ENCODE results near the gene ATP9B. TPM values are rescaled to one million over a fixed set of nuclear protein-coding genes. Genes with fewer than 3 reads are reported as not detected.

ATP9B gene
- total RNA-seq, 1 experiment from 2014 or later, result 17.8 TPM

- ATAC-seq (no peak), DNase-seq (ENCODE audit: low read depth, low spot score) (no peak)
- ChIA-PET POLR2A (no interaction called here), RAD21 (ENCODE audit: low non-redundant PET in 1 of 2, low total read pairs in 2 of 2, uncharacterized antibody in 2 of 2, unreplicated experiment in 2 of 2) (no interaction called here), CTCF (no interaction called here)
- TF ChIP-seq FOSL1 (IDR thresholded peaks at IDR 0.05; ENCODE audit: low read depth) (no peak), CEBPB (IDR thresholded peaks at IDR 0.05; ENCODE audit: low read depth) (no peak), JUND (IDR thresholded peaks at IDR 0.05) (no peak), TCF7L2 (IDR thresholded peaks at IDR 0.05; ENCODE audit: borderline replicate concordance, extremely low read depth, insufficient read depth, insufficient read length) (no peak), ELF1 (IDR thresholded peaks at IDR 0.05; ENCODE audit: borderline replicate concordance, low read depth) (no peak), POLR2A (IDR thresholded peaks at IDR 0.05; ENCODE audit: borderline replicate concordance, extremely low read depth, insufficient read depth, insufficient read length) (no peak), SP1 (IDR thresholded peaks at IDR 0.05; ENCODE audit: low read depth) (no peak), SRF (IDR thresholded peaks at IDR 0.05; ENCODE audit: low read depth) (no peak), YY1 (IDR thresholded peaks at IDR 0.05; ENCODE audit: extremely low read depth, insufficient replicate concordance, low read depth, low read length) (no peak)
- TF ChIP-seq, protein P1, sequence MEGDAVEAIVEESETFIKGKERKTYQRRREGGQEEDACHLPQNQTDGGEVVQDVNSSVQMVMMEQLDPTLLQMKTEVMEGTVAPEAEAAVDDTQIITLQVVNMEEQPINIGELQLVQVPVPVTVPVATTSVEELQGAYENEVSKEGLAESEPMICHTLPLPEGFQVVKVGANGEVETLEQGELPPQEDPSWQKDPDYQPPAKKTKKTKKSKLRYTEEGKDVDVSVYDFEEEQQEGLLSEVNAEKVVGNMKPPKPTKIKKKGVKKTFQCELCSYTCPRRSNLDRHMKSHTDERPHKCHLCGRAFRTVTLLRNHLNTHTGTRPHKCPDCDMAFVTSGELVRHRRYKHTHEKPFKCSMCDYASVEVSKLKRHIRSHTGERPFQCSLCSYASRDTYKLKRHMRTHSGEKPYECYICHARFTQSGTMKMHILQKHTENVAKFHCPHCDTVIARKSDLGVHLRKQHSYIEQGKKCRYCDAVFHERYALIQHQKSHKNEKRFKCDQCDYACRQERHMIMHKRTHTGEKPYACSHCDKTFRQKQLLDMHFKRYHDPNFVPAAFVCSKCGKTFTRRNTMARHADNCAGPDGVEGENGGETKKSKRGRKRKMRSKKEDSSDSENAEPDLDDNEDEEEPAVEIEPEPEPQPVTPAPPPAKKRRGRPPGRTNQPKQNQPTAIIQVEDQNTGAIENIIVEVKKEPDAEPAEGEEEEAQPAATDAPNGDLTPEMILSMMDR (IDR thresholded peaks at IDR 0.05 in 2 of 3, conservative IDR thresholded peaks at IDR 0.05 in 1 of 3; ENCODE audit: borderline replicate concordance in 1 of 3, insufficient read depth in 1 of 3, low read depth in 2 of 3, low read length in 2 of 3), result no peak
- TF ChIP-seq, protein P2, sequence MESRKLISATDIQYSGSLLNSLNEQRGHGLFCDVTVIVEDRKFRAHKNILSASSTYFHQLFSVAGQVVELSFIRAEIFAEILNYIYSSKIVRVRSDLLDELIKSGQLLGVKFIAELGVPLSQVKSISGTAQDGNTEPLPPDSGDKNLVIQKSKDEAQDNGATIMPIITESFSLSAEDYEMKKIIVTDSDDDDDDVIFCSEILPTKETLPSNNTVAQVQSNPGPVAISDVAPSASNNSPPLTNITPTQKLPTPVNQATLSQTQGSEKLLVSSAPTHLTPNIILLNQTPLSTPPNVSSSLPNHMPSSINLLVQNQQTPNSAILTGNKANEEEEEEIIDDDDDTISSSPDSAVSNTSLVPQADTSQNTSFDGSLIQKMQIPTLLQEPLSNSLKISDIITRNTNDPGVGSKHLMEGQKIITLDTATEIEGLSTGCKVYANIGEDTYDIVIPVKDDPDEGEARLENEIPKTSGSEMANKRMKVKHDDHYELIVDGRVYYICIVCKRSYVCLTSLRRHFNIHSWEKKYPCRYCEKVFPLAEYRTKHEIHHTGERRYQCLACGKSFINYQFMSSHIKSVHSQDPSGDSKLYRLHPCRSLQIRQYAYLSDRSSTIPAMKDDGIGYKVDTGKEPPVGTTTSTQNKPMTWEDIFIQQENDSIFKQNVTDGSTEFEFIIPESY (IDR thresholded peaks at IDR 0.05; ENCODE audit: extremely low read depth, insufficient replicate concordance, low read length), result no peak
- H3K4me2 ChIP-seq (ENCODE audit: low read length), result no peak overlapping the region
- no peaks in the 10 kb centered on the region for H3K9me2 ChIP-seq (ENCODE audit: insufficient read depth)
- H3K27me3 ChIP-seq (ENCODE audit: insufficient read depth, low read length), result no peaks in the 10 kb centered on the region
- BruUV-seq (replicated peaks), result no TSS peak
- no peak overlapping the region for H3K4me3 ChIP-seq (replicated peaks in 1 of 2; ENCODE audit: low read depth in 1 of 2, low read length in 2 of 2)
- peaks cover 2 to 4% of the 10 kb centered on the region in 2 experiments; a peak in 1 of 4 replicates for H3K36me3 ChIP-seq (ENCODE audit: control insufficient read depth in 1 of 2, insufficient read depth in 2 of 2, low read length in 2 of 2)
- H3K9ac ChIP-seq (ENCODE audit: low read length), result no peak overlapping the region
- H3K4me1 ChIP-seq (ENCODE audit: control insufficient read depth in 1 of 2, insufficient read depth in 2 of 2, low read length in 2 of 2), result peaks cover 4 to 15% of the 10 kb centered on the region in 2 experiments
- intact Hi-C loops (cut with micrococcal nuclease), result no loop called here
- H3K79me2 ChIP-seq (ENCODE audit: insufficient read depth, low read length), result no peaks in the 10 kb centered on the region
- no peaks in the 10 kb centered on the region for H4K20me1 ChIP-seq (ENCODE audit: insufficient read depth)
- H2AFZ ChIP-seq (ENCODE audit: low read depth, low read length, poor library complexity, severe bottlenecking), result no peak overlapping the region
- no peak overlapping the region for H3K27ac ChIP-seq (ENCODE audit: low read depth, low read length)
- H3K9me3 ChIP-seq (ENCODE audit: control insufficient read depth in 1 of 2, insufficient read depth in 1 of 2, low read depth in 1 of 2, low read length in 2 of 2), result no peaks in the 10 kb centered on the region
These were observed 287.2 kb downstream of the ATP9B start for GRCh38 chr18:79356435-79356834.

All from HCT116 (cell line).